ENCODE data around the gene MRTO4.
"Not testable (repeated sequence)": the region's sequence is repeated elsewhere in the genome, so short reads cannot be mapped to it uniquely, and the experiment has no call there.

The MRTO4 gene

GRCh38 chr1:19229229-19229628, 22.4 kb upstream of the MRTO4 start:
- DNase-seq: no peak

GRCh38 chr1:19229828-19230325, 21.7 kb upstream of the MRTO4 start:
- no peak for DNase-seq

GRCh38 chr1:19231736-19232523, 19.7 kb upstream of the MRTO4 start:
- not testable (repeated sequence) for DNase-seq

- DNase-seq: no peak
Observed at GRCh38 chr1:19232524-19232846, 19.1 kb upstream of the MRTO4 start.

GRCh38 chr1:19234224-19234623, 17.4 kb upstream of the MRTO4 start:
- no peak for DNase-seq

GRCh38 chr1:19239876-19240275, 11.7 kb upstream of the MRTO4 start:
- no peak for DNase-seq

GRCh38 chr1:19240673-19241538, 10.7 kb upstream of the MRTO4 start:
- peak; percentile 62 for DNase-seq

- DNase-seq: peak; percentile 13
Observed at GRCh38 chr1:19250629-19251304, 838 bp upstream of the MRTO4 start.

GRCh38 chr1:19254416-19254815, 2.8 kb downstream of the MRTO4 start:
- DNase-seq: no peak

GRCh38 chr1:19255288-19255687, 3.7 kb downstream of the MRTO4 start:
- DNase-seq: no peak

GRCh38 chr1:19256301-19256700, 4.7 kb downstream of the MRTO4 start:
- not testable (repeated sequence) for DNase-seq

- peak; percentile 26 for DNase-seq
Observed at GRCh38 chr1:19257178-19257914, 5.7 kb downstream of the MRTO4 start.

- DNase-seq: no peak
Observed at GRCh38 chr1:19258353-19258752, 6.7 kb downstream of the MRTO4 start.

- DNase-seq: peak; percentile 93
Observed at GRCh38 chr1:19260211-19261138, 8.9 kb downstream of the MRTO4 start.

GRCh38 chr1:19262047-19262446, 10.4 kb downstream of the MRTO4 start:
- DNase-seq: no peak

- DNase-seq: no peak
Observed at GRCh38 chr1:19262744-19263143, 11.1 kb downstream of the MRTO4 start.

- no peak for DNase-seq
Observed at GRCh38 chr1:19268445-19268844, 16.8 kb downstream of the MRTO4 start.

- peak; percentile 40 for DNase-seq
Observed at GRCh38 chr1:19269427-19270342, 18.1 kb downstream of the MRTO4 start.

- not testable (repeated sequence) for DNase-seq
Observed at GRCh38 chr1:19270343-19270730, 18.7 kb downstream of the MRTO4 start.

- DNase-seq: no peak
Observed at GRCh38 chr1:19272064-19272463, 20.5 kb downstream of the MRTO4 start.

Data from EL (cell line).